ENCODE measurements around the gene IFITM2. TPM values are rescaled to one million over a fixed set of nuclear protein-coding genes. Genes with fewer than 3 reads are reported as not detected.
"Not testable (repeated sequence)": the region's sequence is repeated elsewhere in the genome, so short reads cannot be mapped to it uniquely, and the experiment has no call there.

IFITM2 gene
- total RNA-seq, 4 donors from 2014 or later = 83.2 to 318 (median 92.9) TPM

GRCh38 chr11:319888-320273, 12.3 kb downstream of the IFITM2 start:
- not testable (repeated sequence) for DNase-seq
- intact Hi-C loops (cut with DNase I) = loop anchor here (5.0 kb wide), 1 partner anchor 32 kb away; no protein-coding TSS in a partner anchor
- H3K27ac ChIP-seq = peak overlapping the region; percentile 81 to 95 (median 94)

GRCh38 chr11:324156-324555, 16.5 kb downstream of the IFITM2 start:
- intact Hi-C loops (cut with DNase I) = no loop called here
- Histone ChIP-seq H3K27me3 (no peaks in the 10 kb centered on the region), H3K4me3 (replicated peaks in 1 of 3) (no peak overlapping the region), H3K36me3 (no peaks in the 10 kb centered on the region), H3K4me1 (peaks cover 27 to 45% of the 10 kb centered on the region in 2 donors), H3K27ac (peak overlapping the region in 2 of 3 donors; percentile 29 to 84), H3K9me3 (no peaks in the 10 kb centered on the region)
- TF ChIP-seq POLR2A (IDR thresholded peaks at IDR 0.05) (no peak), CTCF (IDR thresholded peaks at IDR 0.05) (no peak)
- peak in 1 of 2 donors; percentile 29 for DNase-seq
- WGBS, 2 donors = 30 to 47% methylated on average over 11 of the region's 11 CpGs

More at GRCh38 chr11:319888-320273, 12.3 kb downstream of the IFITM2 start:
- not testable (repeated sequence) for H3K36me3 ChIP-seq, H3K9me3 ChIP-seq, H3K27me3 ChIP-seq
- 34 to 38% methylated on average over 4 of the region's 10 CpGs for WGBS, 2 donors
- peaks cover 7 to 24% of the 10 kb centered on the region in 2 donors for H3K4me1 ChIP-seq
- peak overlapping the region in 2 of 3 donors; percentile 36 to 44 for H3K4me3 ChIP-seq (replicated peaks in 1 of 3)

GRCh38 chr11:324593-325517, 17.2 kb downstream of the IFITM2 start:
- intact Hi-C loops (cut with DNase I); H3K9me3 ChIP-seq; H3K27me3 ChIP-seq; H3K36me3 ChIP-seq: not testable (repeated sequence)
- 22 to 26% methylated on average over 25 to 28 of the region's 34 CpGs for whole genome bisulfite sequencing, 2 donors
- Histone ChIP-seq H3K4me1 (peaks cover 27 to 45% of the 10 kb centered on the region in 2 donors), H3K27ac (peak overlapping the region; percentile 20 to 84 (median 29)), H3K4me3 (replicated peaks in 1 of 3) (peak overlapping the region in 1 of 3 donors; percentile 1)
- peak; percentile 79 to 80 for DNase-seq

GRCh38 chr11:325796-326591, 18.4 kb downstream of the IFITM2 start:
- Histone ChIP-seq H3K27me3 (no peaks in the 10 kb centered on the region), H3K27ac (peak overlapping the region; percentile 86 to 88 (median 86)), H3K4me3 (replicated peaks in 1 of 3) (no peak overlapping the region), H3K9me3 (no peaks in the 10 kb centered on the region), H3K4me1 (peaks cover 27 to 45% of the 10 kb centered on the region in 2 donors), H3K36me3 (no peaks in the 10 kb centered on the region)
- TF ChIP-seq POLR2A (IDR thresholded peaks at IDR 0.05) = no peak
- no peak for TF ChIP-seq CTCF (IDR thresholded peaks at IDR 0.05)
- WGBS, 2 donors = 78 to 87% methylated on average over 27 to 30 of the region's 30 CpGs
- intact Hi-C loops (cut with DNase I) = no loop called here
- DNase-seq = no peak

- Histone ChIP-seq H3K9me3 (no peaks in the 10 kb centered on the region), H3K4me3 (replicated peaks in 1 of 3) (no peak overlapping the region), H3K27me3 (no peaks in the 10 kb centered on the region), H3K27ac (peak overlapping the region; percentile 86 to 88 (median 86)), H3K4me1 (peaks cover 27 to 45% of the 10 kb centered on the region in 2 donors), H3K36me3 (no peaks in the 10 kb centered on the region)
- no peak for DNase-seq
- intact Hi-C loops (cut with DNase I) = no loop called here
- TF ChIP-seq POLR2A (IDR thresholded peaks at IDR 0.05) = no peak
- TF ChIP-seq CTCF (IDR thresholded peaks at IDR 0.05) = no peak
- WGBS, 2 donors = 69 to 90% methylated on average over 4 of the region's 6 CpGs
Observed at GRCh38 chr11:326592-326841, 18.9 kb downstream of the IFITM2 start.

Data from thyroid gland (tissue), 4 donors.